Activated naive CD4-positive, alpha-beta T cell treated with anti-CD3 and anti-CD28 coated beads for 36 hours (primary cell): ENCODE measurements around the gene BCOR. TPM values are rescaled to one million over a fixed set of nuclear protein-coding genes. Genes with fewer than 3 reads are reported as not detected.

ENCODE experiments used
- CTCF ChIA-PET: fragments of 350-600 bp; sonication (Branson Sonifier 250); formaldehyde crosslinking; loops from one replicate; lab custom pipeline; 2021; ENCODE audit warnings: antibody characterized with exemption; lab: Charles Lee
- DNase-seq: peaks from one replicate; pipeline ENCODE4 v3.0.0-alpha.2; 2020
- H3K27ac Mint-ChIP-seq: one replicate; pipeline ENCODE4 v1.8.0; 2021; ENCODE audit warnings: mild to moderate bottlenecking, mixed read lengths
- H3K27me3 Mint-ChIP-seq: one replicate; pipeline ENCODE4 v1.8.0; 2021; ENCODE audit warnings: low read depth, mixed read lengths
- H3K36me3 Mint-ChIP-seq: one replicate; pipeline ENCODE4 v1.8.0; 2021; ENCODE audit warnings: low read depth, mixed read lengths
- H3K4me1 Mint-ChIP-seq: one replicate; pipeline ENCODE4 v1.8.0; 2021; ENCODE audit warnings: low read depth, mixed read lengths
- H3K4me3 Mint-ChIP-seq: one replicate; pipeline ENCODE4 v1.8.0; 2021; ENCODE audit warnings: mild to moderate bottlenecking, moderate library complexity, mixed read lengths
- H3K9me3 Mint-ChIP-seq: one replicate; pipeline ENCODE4 v1.8.0; 2021; ENCODE audit warnings: mixed read lengths
- intact Hi-C: fragments of 100-400 bp; cut with micrococcal nuclease; formaldehyde crosslinking; loops from one replicate; pipeline ENCODE4 v1.15.1; 2023
- total RNA-seq, 2 experiments: library from RNA; stranded (reverse); gene quantifications; one replicate each; pipeline ENCODE4 v1.2.3, GENCODE V29; 2021

BCOR gene
- total RNA-seq, 2 experiments from 2014 or later, result 29.1 to 29.9 TPM

DNA sequence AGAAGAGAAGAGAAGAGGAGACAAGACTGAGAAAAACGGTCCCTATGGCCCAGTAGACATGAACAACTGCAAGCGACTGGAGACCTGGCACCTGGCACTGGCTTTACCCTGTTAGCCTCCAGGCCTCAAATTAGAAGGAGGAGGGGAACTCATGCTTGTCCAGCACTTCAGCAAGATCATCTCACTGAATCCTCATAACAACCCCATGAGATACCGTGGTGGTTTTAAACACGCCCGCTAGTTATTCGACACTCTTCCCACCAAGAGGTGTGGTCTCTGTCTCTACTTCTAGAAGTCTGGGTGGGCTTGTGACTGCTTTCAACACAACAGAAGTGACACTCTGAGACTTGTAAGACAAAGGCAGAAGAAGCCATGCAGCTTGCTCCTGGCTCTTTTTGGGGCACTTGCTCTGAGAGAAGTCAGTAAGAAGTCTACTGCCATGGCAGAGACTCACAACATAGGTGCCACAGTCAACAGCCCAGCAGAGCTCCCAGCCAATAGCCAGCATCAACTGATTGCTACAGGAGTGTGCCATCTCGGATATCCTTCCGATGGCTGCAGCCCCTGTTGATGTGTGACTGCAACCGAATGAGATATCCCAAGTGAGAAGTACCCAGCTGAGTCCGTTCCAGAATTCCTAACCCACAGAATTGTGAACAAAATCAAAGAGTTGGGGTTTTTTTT lies 34.0 kb upstream of the BCOR start:
- no peaks in the 10 kb centered on the region for H3K9me3 Mint-ChIP-seq
- H3K4me1 Mint-ChIP-seq, result peaks cover 8% of the 10 kb centered on the region
- H3K27ac Mint-ChIP-seq, result no peak overlapping the region
- no peaks in the 10 kb centered on the region for H3K27me3 Mint-ChIP-seq
- peaks cover 3% of the 10 kb centered on the region for H3K36me3 Mint-ChIP-seq
- CTCF ChIA-PET, result no interaction called here
- intact Hi-C loops, result no loop called here
- DNase-seq, result no peak
- H3K4me3 Mint-ChIP-seq, result no peak overlapping the region

DNA sequence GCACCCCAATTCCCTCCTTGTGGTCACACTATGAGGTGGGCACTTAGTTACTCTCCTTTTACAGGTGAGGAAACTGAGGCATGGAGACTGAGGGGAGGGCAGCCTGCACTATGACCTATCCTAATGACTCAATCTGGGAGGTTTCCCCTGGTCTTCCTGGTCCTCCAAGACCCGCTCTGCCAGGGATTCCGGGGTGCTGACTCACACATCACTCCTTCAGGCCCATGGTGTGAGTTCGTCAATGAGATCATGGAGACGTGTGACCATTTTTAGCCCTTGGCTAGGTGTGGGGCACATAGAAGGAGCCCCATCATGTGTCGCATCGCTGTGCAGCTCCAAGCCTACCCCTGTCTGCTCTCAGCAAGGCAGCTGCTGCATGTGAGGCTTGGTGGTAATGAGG lies 32.4 kb upstream of the BCOR start:
- no peaks in the 10 kb centered on the region for H3K27me3 Mint-ChIP-seq
- CTCF ChIA-PET, result no interaction called here
- no peak overlapping the region for H3K27ac Mint-ChIP-seq
- DNase-seq, result no peak
- peaks cover 8% of the 10 kb centered on the region for H3K4me1 Mint-ChIP-seq
- intact Hi-C loops, result no loop called here
- H3K9me3 Mint-ChIP-seq, result no peaks in the 10 kb centered on the region
- no peak overlapping the region for H3K4me3 Mint-ChIP-seq
- peaks cover 3% of the 10 kb centered on the region for H3K36me3 Mint-ChIP-seq

DNA sequence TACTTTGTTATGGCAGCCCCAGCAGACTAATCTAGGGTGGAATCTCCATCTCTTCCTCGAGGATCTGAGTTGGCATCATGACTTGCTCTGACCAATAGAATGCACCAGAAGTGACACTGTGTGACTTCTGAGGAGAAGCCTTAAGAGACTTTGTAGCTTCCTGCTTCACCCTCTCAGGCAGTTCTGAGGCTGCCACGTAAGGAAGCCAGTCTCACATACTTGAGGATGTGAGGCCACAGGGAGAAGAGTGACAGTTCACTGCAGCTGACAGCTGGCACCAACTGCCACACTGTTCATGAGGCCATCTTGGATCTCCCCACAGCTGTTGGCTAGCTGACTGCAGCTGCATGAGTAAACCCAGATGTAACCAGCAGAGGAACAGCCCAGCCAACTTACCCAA lies 29.3 kb upstream of the BCOR start:
- Mint-ChIP-seq H3K36me3 (peaks cover 3% of the 10 kb centered on the region), H3K4me3 (no peak overlapping the region), H3K4me1 (peaks cover 6% of the 10 kb centered on the region), H3K27ac (peak overlapping the region; percentile 31), H3K9me3 (no peaks in the 10 kb centered on the region), H3K27me3 (no peaks in the 10 kb centered on the region)
- peak; percentile 49 for DNase-seq
- intact Hi-C loops, result no loop called here
- CTCF ChIA-PET, result no interaction called here

DNA sequence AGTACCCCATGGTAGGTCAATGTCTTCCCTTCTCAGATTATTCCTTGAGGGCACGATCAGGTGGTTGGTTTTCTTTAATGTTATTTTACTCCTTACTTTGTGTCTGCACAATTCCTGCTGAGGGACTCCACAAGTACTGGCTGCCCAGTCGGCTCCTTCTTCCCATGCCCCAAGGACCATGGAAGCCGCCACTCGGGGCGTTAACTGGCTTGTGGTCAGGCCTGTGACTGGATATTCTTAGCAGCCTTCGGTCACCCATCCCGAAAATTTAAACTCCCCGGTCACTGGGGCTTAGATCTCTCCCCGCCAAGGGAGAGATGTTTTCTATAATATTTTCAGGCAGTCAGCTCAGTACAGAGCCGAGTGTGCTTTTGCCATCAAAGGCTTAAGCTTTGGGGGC lies 24.7 kb upstream of the BCOR start:
- peaks cover 3% of the 10 kb centered on the region for H3K36me3 Mint-ChIP-seq
- H3K4me3 Mint-ChIP-seq, result no peak overlapping the region
- CTCF ChIA-PET, result no interaction called here
- H3K9me3 Mint-ChIP-seq, result no peaks in the 10 kb centered on the region
- H3K27me3 Mint-ChIP-seq, result no peaks in the 10 kb centered on the region
- no peak for DNase-seq
- peaks cover 8% of the 10 kb centered on the region for H3K4me1 Mint-ChIP-seq
- no peak overlapping the region for H3K27ac Mint-ChIP-seq
- intact Hi-C loops, result no loop called here

DNA sequence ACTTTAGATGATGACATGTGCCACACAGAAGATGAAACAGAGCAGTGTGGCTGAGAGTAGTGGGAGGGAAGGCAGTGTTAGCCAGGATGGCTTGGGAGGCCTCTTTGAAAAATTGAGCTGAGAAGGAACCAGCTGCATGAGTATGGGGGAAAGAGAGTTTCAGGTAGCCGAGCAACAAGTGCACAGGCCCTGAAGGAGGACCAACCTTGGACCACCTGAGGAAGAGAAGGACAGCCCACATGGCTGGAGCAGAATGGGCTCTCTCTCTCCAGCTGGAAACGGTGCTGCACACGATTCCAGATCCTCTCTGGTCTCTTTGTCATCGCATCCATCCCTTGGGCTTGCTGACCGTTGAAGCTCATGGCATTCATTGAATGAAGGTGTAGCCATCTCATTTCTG lies 23.9 kb upstream of the BCOR start:
- Mint-ChIP-seq H3K4me1 (peaks cover 2% of the 10 kb centered on the region), H3K4me3 (no peak overlapping the region), H3K36me3 (no peaks in the 10 kb centered on the region), H3K27me3 (no peaks in the 10 kb centered on the region), H3K9me3 (no peaks in the 10 kb centered on the region), H3K27ac (no peak overlapping the region)
- intact Hi-C loops, result no loop called here
- CTCF ChIA-PET, result no interaction called here
- no peak for DNase-seq

DNA sequence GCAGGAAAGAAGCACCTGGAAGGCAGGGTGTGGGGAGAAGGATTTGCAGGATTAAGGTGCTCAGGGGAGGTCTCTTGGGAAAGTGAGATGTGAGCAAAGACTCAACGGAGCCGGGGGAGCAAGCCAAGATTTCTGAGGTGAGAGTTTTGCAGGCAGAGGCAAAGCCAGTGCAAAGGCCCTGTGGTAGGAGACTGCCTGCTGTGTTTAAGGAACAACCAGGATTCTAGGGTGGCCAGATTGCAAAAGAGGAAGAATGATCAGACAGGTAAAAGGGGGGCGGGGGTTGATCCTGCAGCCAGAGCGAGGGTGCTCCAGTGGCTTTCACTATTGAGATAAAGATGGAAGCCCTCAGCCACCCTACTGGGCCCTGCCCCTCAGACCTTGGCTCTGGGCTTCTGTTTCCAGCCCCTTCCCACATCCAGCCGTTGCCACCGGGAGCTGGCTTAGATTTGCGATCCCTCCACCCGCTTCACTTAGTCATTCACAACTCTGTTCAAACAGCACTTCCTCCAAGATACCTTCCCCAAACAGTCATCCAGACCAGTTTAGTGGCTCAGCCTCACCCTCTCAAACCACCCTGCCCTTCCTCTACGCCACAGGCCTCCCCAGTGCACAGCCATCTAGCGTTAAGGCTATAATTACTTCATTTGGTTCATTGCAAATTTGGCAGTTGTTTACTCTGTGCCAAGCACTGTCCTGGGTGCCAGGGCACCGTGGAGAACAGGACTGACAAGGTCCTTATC lies 23.3 kb upstream of the BCOR start:
- H3K9me3 Mint-ChIP-seq, result no peaks in the 10 kb centered on the region
- CTCF ChIA-PET, result no interaction called here
- no peak overlapping the region for H3K27ac Mint-ChIP-seq
- no peak for DNase-seq
- no peaks in the 10 kb centered on the region for H3K27me3 Mint-ChIP-seq
- no peak overlapping the region for H3K4me3 Mint-ChIP-seq
- H3K4me1 Mint-ChIP-seq, result peaks cover 2% of the 10 kb centered on the region
- intact Hi-C loops, result no loop called here
- no peaks in the 10 kb centered on the region for H3K36me3 Mint-ChIP-seq

DNA sequence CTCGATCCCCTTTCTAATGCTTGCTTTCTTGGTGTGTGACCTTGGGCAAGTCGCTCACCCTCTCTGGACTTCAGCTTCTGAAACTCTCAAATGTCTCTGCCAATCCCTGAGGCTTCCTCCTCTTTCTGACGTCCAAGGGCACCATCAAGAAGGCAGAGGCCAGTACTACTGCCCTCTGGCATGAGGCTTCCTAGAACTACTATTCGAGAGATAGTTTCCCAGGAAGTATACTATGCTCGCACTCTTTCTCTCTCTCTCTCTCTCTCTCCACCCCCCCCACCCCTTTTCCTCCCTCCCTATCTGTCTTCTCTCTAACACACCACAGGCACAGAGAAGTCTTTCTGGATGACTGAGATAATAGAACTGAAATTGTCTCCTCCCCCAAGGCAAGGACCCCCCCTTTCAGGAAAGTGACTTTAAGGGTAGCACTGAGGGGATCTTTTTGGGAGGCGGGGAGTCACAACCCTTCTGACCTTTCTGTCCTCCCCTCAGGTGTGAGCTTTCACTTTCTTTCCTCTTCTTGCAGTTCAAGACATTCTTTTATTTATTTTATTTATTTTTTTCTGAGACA lies 20.0 kb upstream of the BCOR start:
- CTCF ChIA-PET, result no interaction called here
- H3K27ac Mint-ChIP-seq, result no peak overlapping the region
- peaks cover 2% of the 10 kb centered on the region for H3K4me1 Mint-ChIP-seq
- no peaks in the 10 kb centered on the region for H3K36me3 Mint-ChIP-seq
- no peaks in the 10 kb centered on the region for H3K9me3 Mint-ChIP-seq
- no peak for DNase-seq
- intact Hi-C loops, result no loop called here
- no peaks in the 10 kb centered on the region for H3K27me3 Mint-ChIP-seq
- no peak overlapping the region for H3K4me3 Mint-ChIP-seq

DNA sequence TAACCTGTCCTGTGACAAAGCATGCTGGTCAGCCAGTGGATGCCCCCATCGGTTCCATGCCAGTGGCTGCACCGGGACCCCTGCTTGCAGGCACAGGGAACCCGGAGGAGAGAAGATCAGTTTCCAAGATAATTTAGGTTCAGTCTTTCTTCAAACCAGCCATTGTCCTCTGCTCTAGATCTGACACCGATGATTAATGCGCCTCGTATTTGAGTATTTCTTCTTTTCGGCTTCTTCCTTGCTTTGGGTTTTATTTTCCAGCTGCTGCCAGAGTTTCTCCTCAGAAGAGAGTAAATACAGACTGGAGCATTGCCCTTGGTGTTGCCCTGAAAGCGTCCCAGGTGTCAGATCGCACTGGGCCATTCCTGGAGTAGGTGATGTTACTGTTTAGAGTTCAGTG lies 19.2 kb upstream of the BCOR start:
- intact Hi-C loops, result no loop called here
- no peak for DNase-seq
- Mint-ChIP-seq H3K4me1 (peaks cover 2% of the 10 kb centered on the region), H3K4me3 (no peak overlapping the region), H3K36me3 (no peaks in the 10 kb centered on the region), H3K9me3 (no peaks in the 10 kb centered on the region), H3K27me3 (no peaks in the 10 kb centered on the region), H3K27ac (no peak overlapping the region)
- CTCF ChIA-PET, result no interaction called here

DNA sequence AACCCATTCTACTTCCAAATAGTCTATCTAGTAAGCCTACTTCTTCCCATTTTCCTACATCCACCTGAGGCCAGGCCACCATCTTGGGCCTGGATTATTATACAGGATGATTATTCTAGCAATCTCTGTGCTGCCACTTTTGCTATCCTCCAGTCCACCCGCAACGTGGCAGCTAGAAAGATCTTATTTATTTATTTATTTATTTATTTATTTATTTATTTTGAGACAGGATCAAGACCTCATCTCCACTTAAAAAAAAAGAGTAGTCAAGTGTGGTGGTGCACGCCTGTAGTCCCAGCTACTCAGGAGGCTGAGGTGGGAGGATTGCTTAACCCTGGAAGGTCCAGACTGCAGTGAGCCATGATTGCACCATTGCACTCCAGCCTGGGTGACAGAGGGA lies 15.2 kb upstream of the BCOR start:
- Mint-ChIP-seq H3K9me3 (no peaks in the 10 kb centered on the region), H3K27me3 (no peaks in the 10 kb centered on the region), H3K4me1 (no peaks in the 10 kb centered on the region), H3K4me3 (no peak overlapping the region), H3K36me3 (no peaks in the 10 kb centered on the region), H3K27ac (no peak overlapping the region)
- DNase-seq, result no peak
- CTCF ChIA-PET, result no interaction called here
- intact Hi-C loops, result no loop called here

DNA sequence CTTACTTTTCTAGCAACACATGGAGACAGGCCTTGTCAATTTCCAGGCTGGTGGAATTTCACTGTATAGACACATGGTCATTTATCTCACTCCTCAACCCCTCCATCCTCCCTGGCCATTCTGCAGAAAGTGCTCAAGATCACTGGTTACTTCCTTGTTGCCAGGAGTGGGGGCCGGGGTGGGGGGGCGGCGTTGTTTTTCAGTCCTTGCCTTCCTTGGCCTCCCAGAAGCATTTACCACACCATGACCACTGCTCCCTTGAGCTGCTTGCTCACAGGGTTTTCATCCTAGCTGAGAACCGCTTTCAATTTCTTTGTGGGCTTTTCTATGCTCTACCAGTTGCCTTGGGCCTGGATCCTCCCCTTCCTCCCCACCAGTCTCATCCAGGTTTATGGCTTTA lies 14.1 kb upstream of the BCOR start:
- intact Hi-C loops, result no loop called here
- Mint-ChIP-seq H3K27me3 (peaks cover 1% of the 10 kb centered on the region), H3K4me1 (peaks cover 5% of the 10 kb centered on the region), H3K36me3 (no peaks in the 10 kb centered on the region), H3K9me3 (no peaks in the 10 kb centered on the region), H3K4me3 (no peak overlapping the region), H3K27ac (no peak overlapping the region)
- DNase-seq, result no peak
- CTCF ChIA-PET, result no interaction called here

DNA sequence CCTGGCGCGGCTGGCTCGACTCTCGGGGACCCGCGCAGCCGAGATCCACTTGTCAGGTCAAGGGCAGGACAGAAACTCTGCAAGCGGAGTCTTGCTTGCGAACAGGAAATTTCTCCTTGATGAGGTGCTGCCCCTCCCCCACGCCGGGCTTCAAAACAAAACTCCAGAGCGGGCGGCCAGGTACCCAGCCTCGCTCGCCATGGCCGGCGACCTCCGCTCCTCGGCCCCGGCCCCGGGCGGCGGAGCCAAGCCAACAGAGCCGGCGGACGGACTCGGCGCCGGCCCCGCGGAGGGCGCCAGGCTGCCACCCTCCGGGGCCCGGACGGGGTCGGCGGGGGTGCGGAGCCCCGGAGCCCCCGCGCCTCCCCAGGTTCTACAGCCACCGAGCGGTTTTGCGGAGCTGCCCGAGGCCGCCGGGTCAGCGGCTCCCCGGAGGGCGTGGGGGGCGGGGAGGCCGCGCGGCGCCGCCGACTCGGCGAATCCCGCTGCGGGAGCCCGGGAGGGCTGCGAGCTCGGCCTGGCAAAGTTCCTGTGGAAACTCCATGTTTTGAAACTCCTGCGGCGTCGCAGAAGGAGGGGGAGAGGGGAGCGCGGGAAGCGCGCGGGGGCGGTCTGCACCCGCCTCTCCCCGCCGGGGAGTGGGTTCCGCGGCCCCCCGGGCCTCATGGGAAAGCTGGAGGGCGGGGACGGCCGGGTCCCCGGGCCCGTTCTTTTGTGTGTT lies 11.7 kb upstream of the BCOR start:
- peak; percentile 38 for DNase-seq
- H3K4me3 Mint-ChIP-seq, result no peak overlapping the region
- peaks cover 6% of the 10 kb centered on the region for H3K4me1 Mint-ChIP-seq
- H3K36me3 Mint-ChIP-seq, result no peaks in the 10 kb centered on the region
- no peak overlapping the region for H3K27ac Mint-ChIP-seq
- peaks cover 2% of the 10 kb centered on the region for H3K27me3 Mint-ChIP-seq
- intact Hi-C loops, result loop anchor here (5.0 kb wide), 2 partner anchors 158 to 358 kb away; no protein-coding TSS in a partner anchor
- H3K9me3 Mint-ChIP-seq, result no peaks in the 10 kb centered on the region
- CTCF ChIA-PET, result interaction anchor here (0.6 kb wide), 1 partner anchor 151 kb away, joined by 5 read pairs; no protein-coding TSS in a partner anchor

DNA sequence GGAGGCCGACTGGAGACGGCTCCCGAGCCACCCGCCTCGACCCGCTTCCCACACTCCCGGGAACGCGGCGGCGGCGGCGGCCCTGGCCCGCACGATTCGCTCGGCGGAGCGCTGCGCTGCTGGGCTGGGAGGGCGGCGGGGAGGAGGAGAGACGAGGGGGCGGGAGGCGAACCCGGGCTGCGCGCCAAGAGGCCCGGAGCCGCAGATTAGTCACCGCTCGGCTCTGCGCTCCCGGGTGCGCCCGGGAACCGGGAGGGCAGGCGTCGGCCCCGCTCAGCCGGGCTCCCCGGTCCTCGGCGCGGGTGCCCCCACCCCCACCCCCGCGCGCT lies 11.2 kb upstream of the BCOR start:
- CTCF ChIA-PET, result interaction anchor here (0.9 kb wide), 1 partner anchor 100 kb away, joined by 3 read pairs; no protein-coding TSS in a partner anchor
- no peaks in the 10 kb centered on the region for H3K9me3 Mint-ChIP-seq
- H3K4me3 Mint-ChIP-seq, result peak overlapping the region; percentile 50
- H3K4me1 Mint-ChIP-seq, result peaks cover 8% of the 10 kb centered on the region
- H3K27me3 Mint-ChIP-seq, result peaks cover 2% of the 10 kb centered on the region
- DNase-seq, result peak; percentile 71
- H3K36me3 Mint-ChIP-seq, result no peaks in the 10 kb centered on the region
- intact Hi-C loops, result loop anchor here (5.0 kb wide), 2 partner anchors 158 to 358 kb away; no protein-coding TSS in a partner anchor
- H3K27ac Mint-ChIP-seq, result no peak overlapping the region
